ENCODE results near the gene COL4A2. TPM values are rescaled to one million over a fixed set of nuclear protein-coding genes. Genes with fewer than 3 reads are reported as not detected.

Gene COL4A2
- total and polyA plus RNA-seq, 2 donors (not counting 1 experiment from before 2014, with no cell fraction given): 0.17 TPM; not detected in 1

DNA sequence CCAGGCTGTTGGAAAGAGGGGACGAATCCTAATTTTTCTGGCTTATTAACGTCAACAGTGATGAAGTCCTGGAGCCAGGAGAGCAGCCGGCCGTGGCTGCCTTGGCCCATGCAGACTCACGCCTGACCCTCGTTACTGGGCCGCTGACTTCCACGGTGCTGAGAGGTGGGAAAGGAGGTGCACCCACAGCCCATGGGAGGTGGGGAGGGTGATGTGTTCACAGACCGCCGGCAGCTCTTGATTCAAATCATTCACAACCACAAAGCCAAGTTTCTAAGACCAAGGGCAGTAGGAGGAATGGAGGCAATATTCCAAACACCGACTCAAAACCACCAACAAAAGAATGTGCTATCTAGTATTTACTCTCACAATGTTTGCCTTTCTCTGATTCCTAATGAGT, 24.3 kb downstream of the COL4A2 start:
- no peak for ATAC-seq (ENCODE audit: low read depth)
- H3K9me3 Mint-ChIP-seq (ENCODE audit: insufficient read depth): peaks cover 4% of the 10 kb centered on the region
- H3K4me3 ChIP-seq (ENCODE audit: control extremely low read depth in 1 of 5, extremely low read depth in 1 of 5, insufficient read depth in 1 of 5, low read depth in 2 of 5, low read length in 4 of 5): no peak overlapping the region
- TF ChIP-seq EZH2 (IDR thresholded peaks at IDR 0.05; ENCODE audit: borderline replicate concordance, insufficient read depth, low read depth, low read length, poor library complexity, severe bottlenecking) (no peak), CTCF (IDR thresholded peaks at IDR 0.05) (no peak)
- H4K20me1 ChIP-seq (ENCODE audit: control insufficient read depth, insufficient read depth, low read length, poor library complexity, severe bottlenecking): no peaks in the 10 kb centered on the region
- H3K27ac ChIP-seq (ENCODE audit: low read length in 2 of 2): no peak overlapping the region
- no peaks in the 10 kb centered on the region for H3K36me3 ChIP-seq (replicated peaks in 1 of 2; ENCODE audit: control extremely low read depth in 1 of 2, control insufficient read depth in 1 of 2, extremely low read depth in 1 of 2, insufficient read depth in 2 of 2, low read length in 1 of 2)
- no peak overlapping the region for H3K27ac Mint-ChIP-seq
- no peak overlapping the region for H3K4me2 ChIP-seq (replicated peaks; ENCODE audit: low read depth, low read length, poor library complexity, severe bottlenecking)
- H3K79me2 ChIP-seq (ENCODE audit: control insufficient read depth, insufficient read depth, low read length): no peaks in the 10 kb centered on the region
- H3K27me3 ChIP-seq (replicated peaks in 1 of 4; ENCODE audit: control extremely low read depth in 1 of 4, control insufficient read depth in 3 of 4, insufficient read depth in 4 of 4, low read length in 3 of 4): peaks cover 0 to 4% (median 0%) of the 10 kb centered on the region in 4 experiments
- 84% methylated on average over 6 of the region's 11 CpGs for WGBS (ENCODE audit: insufficient coverage)
- H2AFZ ChIP-seq (ENCODE audit: insufficient read depth, low read depth, low read length, poor library complexity, severe bottlenecking): no peak overlapping the region
- H3K27me3 Mint-ChIP-seq: peaks cover 26% of the 10 kb centered on the region
- CTCF ChIA-PET: no interaction called here
- H3K4me1 ChIP-seq (ENCODE audit: control insufficient read depth in 2 of 2, insufficient read depth in 2 of 2, low read length in 2 of 2): no peaks in the 10 kb centered on the region
- intact Hi-C loops (cut with micrococcal nuclease): no loop called here
- POLR2A ChIA-PET: no interaction called here
- H3K9ac ChIP-seq (ENCODE audit: low read length): no peak overlapping the region
- H3K4me1 Mint-ChIP-seq: no peaks in the 10 kb centered on the region
- DNase-seq: no peak
- H3K4me3 Mint-ChIP-seq: no peak overlapping the region
- H3K9me3 ChIP-seq (ENCODE audit: control extremely low read depth in 1 of 3, control insufficient read depth in 2 of 3, insufficient read depth in 1 of 3, low read length in 2 of 3): peaks cover 0 to 10% (median 0%) of the 10 kb centered on the region in 3 donors

GRCh38 chr13:110332750-110333149, 25.7 kb downstream of the COL4A2 start:
- ATAC-seq (ENCODE audit: low read depth) (no peak), DNase-seq (no peak)
- POLR2A ChIA-PET: no interaction called here
- Histone ChIP-seq H3K9ac (ENCODE audit: low read length) (no peak overlapping the region), H3K36me3 (replicated peaks in 1 of 2; ENCODE audit: control extremely low read depth in 1 of 2, control insufficient read depth in 1 of 2, extremely low read depth in 1 of 2, insufficient read depth in 2 of 2, low read length in 1 of 2) (no peaks in the 10 kb centered on the region), H3K79me2 (ENCODE audit: control insufficient read depth, insufficient read depth, low read length) (no peaks in the 10 kb centered on the region), H3K27me3 (replicated peaks in 1 of 4; ENCODE audit: control extremely low read depth in 1 of 4, control insufficient read depth in 3 of 4, insufficient read depth in 4 of 4, low read length in 3 of 4) (peaks cover 0 to 4% (median 0%) of the 10 kb centered on the region in 4 experiments), H3K4me3 (ENCODE audit: control extremely low read depth in 1 of 5, extremely low read depth in 1 of 5, insufficient read depth in 1 of 5, low read depth in 2 of 5, low read length in 4 of 5) (no peak overlapping the region), H3K4me2 (replicated peaks; ENCODE audit: low read depth, low read length, poor library complexity, severe bottlenecking) (no peak overlapping the region), H3K9me3 (ENCODE audit: control extremely low read depth in 1 of 3, control insufficient read depth in 2 of 3, insufficient read depth in 1 of 3, low read length in 2 of 3) (peaks cover 0 to 12% (median 0%) of the 10 kb centered on the region in 3 donors), H3K4me1 (ENCODE audit: control insufficient read depth in 2 of 2, insufficient read depth in 2 of 2, low read length in 2 of 2) (no peaks in the 10 kb centered on the region), H4K20me1 (ENCODE audit: control insufficient read depth, insufficient read depth, low read length, poor library complexity, severe bottlenecking) (no peaks in the 10 kb centered on the region), H2AFZ (ENCODE audit: insufficient read depth, low read depth, low read length, poor library complexity, severe bottlenecking) (no peak overlapping the region), H3K27ac (ENCODE audit: low read length in 2 of 2) (no peak overlapping the region)
- peaks cover 4% of the 10 kb centered on the region for H3K9me3 Mint-ChIP-seq (ENCODE audit: insufficient read depth)
- no peak overlapping the region for H3K4me3 Mint-ChIP-seq
- no peak for TF ChIP-seq EZH2 (IDR thresholded peaks at IDR 0.05; ENCODE audit: borderline replicate concordance, insufficient read depth, low read depth, low read length, poor library complexity, severe bottlenecking)
- no peak for TF ChIP-seq CTCF (IDR thresholded peaks at IDR 0.05)
- 83% methylated on average over 2 of the region's 2 CpGs for WGBS (ENCODE audit: insufficient coverage)
- H3K27me3 Mint-ChIP-seq: peaks cover 16% of the 10 kb centered on the region
- CTCF ChIA-PET: no interaction called here
- intact Hi-C loops (cut with micrococcal nuclease): no loop called here
- H3K4me1 Mint-ChIP-seq: no peaks in the 10 kb centered on the region
- H3K27ac Mint-ChIP-seq: no peak overlapping the region

Data from B cell (primary cell).